Panc1 (cell line): Measurements from ENCODE around the gene CPEB2.

Experiments
- POLR2AphosphoS5 ChIP-seq: IDR thresholded peaks from 2 replicates; pipeline ENCODE4 v1.6.1; 2012; ENCODE audit warnings: mild to moderate bottlenecking, low read depth, low read length, moderate library complexity
- SIN3A ChIP-seq: IDR thresholded peaks from 2 replicates; pipeline ENCODE4 v1.6.1; 2012; ENCODE audit warnings: low read depth, mild to moderate bottlenecking, low read length, moderate library complexity, borderline replicate concordance; ENCODE audit not compliant: insufficient read depth
- TCF7L2 ChIP-seq: IDR thresholded peaks from 2 replicates; pipeline ENCODE4 v1.6.1; 2011; ENCODE audit warnings: mild to moderate bottlenecking, low read depth, low read length, inconsistent platforms
- TF ChIP-seq, protein P1 (sequence below): fragments of 450-650 bp; IDR thresholded peaks from 2 replicates; pipeline ENCODE4 v1.5.1; 2017; ENCODE audit warnings: mild to moderate bottlenecking
- TF ChIP-seq, protein P2 (sequence below), 2 experiments: IDR thresholded peaks; 2 replicates each; pipeline ENCODE4 v1.6.1; 2011 to 2012; ENCODE audit warnings: low read depth in 2 of 2, control low read depth in 1 of 2, low read length in 1 of 2, mild to moderate bottlenecking in 1 of 2, moderate library complexity in 1 of 2; ENCODE audit not compliant: insufficient read depth in 1 of 2

DNA sequence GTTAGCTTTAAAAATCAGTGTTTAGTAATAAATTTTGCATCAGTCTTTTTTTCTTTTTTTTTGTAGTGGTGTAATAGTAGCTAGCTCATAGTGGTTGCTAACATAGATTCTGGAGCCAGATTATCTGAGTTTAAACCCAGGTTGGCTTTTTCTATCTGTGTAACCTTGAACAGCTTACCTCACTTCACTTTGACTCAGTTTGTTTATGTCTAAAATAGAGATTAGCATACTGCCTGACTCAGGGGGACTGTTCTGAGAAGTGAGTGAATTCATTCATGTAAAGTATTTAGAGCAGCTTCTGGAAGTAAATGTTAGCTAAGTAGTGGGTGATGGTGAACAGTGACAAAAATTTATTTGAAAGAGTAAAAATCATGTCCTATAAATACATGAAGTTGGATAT lies 32.9 kb downstream of the CPEB2 start:
- TF ChIP-seq, protein P1, sequence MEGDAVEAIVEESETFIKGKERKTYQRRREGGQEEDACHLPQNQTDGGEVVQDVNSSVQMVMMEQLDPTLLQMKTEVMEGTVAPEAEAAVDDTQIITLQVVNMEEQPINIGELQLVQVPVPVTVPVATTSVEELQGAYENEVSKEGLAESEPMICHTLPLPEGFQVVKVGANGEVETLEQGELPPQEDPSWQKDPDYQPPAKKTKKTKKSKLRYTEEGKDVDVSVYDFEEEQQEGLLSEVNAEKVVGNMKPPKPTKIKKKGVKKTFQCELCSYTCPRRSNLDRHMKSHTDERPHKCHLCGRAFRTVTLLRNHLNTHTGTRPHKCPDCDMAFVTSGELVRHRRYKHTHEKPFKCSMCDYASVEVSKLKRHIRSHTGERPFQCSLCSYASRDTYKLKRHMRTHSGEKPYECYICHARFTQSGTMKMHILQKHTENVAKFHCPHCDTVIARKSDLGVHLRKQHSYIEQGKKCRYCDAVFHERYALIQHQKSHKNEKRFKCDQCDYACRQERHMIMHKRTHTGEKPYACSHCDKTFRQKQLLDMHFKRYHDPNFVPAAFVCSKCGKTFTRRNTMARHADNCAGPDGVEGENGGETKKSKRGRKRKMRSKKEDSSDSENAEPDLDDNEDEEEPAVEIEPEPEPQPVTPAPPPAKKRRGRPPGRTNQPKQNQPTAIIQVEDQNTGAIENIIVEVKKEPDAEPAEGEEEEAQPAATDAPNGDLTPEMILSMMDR, result no peak
- TF ChIP-seq, protein P2, sequence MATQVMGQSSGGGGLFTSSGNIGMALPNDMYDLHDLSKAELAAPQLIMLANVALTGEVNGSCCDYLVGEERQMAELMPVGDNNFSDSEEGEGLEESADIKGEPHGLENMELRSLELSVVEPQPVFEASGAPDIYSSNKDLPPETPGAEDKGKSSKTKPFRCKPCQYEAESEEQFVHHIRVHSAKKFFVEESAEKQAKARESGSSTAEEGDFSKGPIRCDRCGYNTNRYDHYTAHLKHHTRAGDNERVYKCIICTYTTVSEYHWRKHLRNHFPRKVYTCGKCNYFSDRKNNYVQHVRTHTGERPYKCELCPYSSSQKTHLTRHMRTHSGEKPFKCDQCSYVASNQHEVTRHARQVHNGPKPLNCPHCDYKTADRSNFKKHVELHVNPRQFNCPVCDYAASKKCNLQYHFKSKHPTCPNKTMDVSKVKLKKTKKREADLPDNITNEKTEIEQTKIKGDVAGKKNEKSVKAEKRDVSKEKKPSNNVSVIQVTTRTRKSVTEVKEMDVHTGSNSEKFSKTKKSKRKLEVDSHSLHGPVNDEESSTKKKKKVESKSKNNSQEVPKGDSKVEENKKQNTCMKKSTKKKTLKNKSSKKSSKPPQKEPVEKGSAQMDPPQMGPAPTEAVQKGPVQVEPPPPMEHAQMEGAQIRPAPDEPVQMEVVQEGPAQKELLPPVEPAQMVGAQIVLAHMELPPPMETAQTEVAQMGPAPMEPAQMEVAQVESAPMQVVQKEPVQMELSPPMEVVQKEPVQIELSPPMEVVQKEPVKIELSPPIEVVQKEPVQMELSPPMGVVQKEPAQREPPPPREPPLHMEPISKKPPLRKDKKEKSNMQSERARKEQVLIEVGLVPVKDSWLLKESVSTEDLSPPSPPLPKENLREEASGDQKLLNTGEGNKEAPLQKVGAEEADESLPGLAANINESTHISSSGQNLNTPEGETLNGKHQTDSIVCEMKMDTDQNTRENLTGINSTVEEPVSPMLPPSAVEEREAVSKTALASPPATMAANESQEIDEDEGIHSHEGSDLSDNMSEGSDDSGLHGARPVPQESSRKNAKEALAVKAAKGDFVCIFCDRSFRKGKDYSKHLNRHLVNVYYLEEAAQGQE (IDR thresholded peaks at IDR 0.05; ENCODE audit: insufficient read depth in 1 of 2, low read depth in 2 of 2, low read length in 1 of 2), result no peak
- TF ChIP-seq POLR2AphosphoS5 (no peak), SIN3A (no peak), TCF7L2 (no peak)
